ENCODE data around the gene MTERF4.

Gene MTERF4

DNA sequence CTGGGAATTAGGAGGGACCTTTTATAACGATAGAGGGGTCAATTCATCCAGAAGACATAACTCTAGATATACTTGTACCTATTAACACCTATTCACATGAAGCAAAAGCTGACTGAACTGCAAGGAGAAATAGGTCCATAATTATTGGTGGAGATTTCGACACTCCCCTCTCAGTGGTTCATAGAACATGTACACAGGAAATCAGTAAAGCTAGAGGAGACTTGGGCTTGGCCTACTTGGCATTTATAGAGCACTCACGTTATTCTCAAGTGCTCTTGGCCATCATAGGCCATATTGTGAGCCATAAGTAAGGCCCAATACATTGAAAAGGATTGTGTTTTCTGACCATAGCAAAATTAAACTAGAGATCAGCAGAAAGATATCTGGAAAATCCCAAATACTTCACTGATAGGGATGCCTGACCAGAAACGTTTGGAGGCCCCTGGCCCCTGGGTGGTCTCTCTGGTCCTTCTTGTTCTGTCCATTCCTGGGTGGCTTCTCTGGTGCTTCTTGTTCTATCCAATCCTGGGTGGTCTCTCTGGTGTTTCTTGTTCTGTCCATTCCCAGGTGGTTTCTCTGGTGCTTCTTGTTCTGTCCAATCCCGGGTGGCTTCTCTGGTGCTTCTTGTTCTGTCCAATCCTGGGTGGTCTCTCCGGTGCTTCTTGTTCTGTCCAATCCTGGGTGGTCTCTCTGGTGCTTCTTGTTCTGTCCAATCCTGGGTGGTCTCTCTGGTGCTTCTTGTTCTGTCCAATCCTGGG, 54.7 kb downstream of the MTERF4 start:
- DNase-seq = no peak

Measured in NCI-H748 treated with DMSO at 0.1 percent for 48 hours (cell line).